Spleen (tissue), 11 donors: ENCODE results near the gene LRP1B. TPM values are rescaled to one million over a fixed set of nuclear protein-coding genes. Genes with fewer than 3 reads are reported as not detected.

Experiments
- DNase-seq: peaks from one replicate; pipeline ENCODE4 v3.0.0-alpha.2; 2020
- H3K27ac ChIP-seq, 8 donors: fragments of 200-600 bp; sonication (generic) in 7 of 8; 1 replicate in 4 of 8; 2 replicates in 4 of 8; pipeline versions ENCODE4 v1.5.0 to v1.8.0; 2016 to 2021; ENCODE audit warnings: inconsistent platforms in 4 of 8, mild to moderate bottlenecking in 4 of 8, moderate library complexity in 1 of 8
- H3K27me3 ChIP-seq, 7 donors: fragments of 200-600 bp; sonication (generic) in 6 of 7; replicated peaks in 1 of 7; 1 replicate in 4 of 7; 2 replicates in 3 of 7; pipeline versions ENCODE4 v1.5.0 to v1.8.0; 2016 to 2021; ENCODE audit warnings: inconsistent platforms in 3 of 7, mild to moderate bottlenecking in 1 of 7
- H3K36me3 ChIP-seq, 6 donors: fragments of 200-600 bp; sonication (generic) in 5 of 6; 1 replicate in 4 of 6; 2 replicates in 2 of 6; pipeline versions ENCODE4 v1.5.0 to v1.8.0; 2016 to 2021; ENCODE audit warnings: inconsistent platforms in 2 of 6
- H3K4me1 ChIP-seq, 6 donors: fragments of 200-600 bp; sonication (generic) in 5 of 6; 1 replicate in 3 of 6; 2 replicates in 3 of 6; pipeline versions ENCODE4 v1.5.0 to v1.8.0; 2016 to 2021; ENCODE audit warnings: inconsistent platforms in 3 of 6
- H3K4me3 ChIP-seq, 8 donors: fragments of 200-600 bp; sonication (generic) in 7 of 8; 1 replicate in 4 of 8; 2 replicates in 4 of 8; pipeline versions ENCODE4 v1.5.0 to v1.8.0; 2016 to 2021; ENCODE audit warnings: inconsistent platforms in 4 of 8, mild to moderate bottlenecking in 4 of 8, moderate library complexity in 2 of 8
- H3K9me3 ChIP-seq, 8 donors: fragments of 200-600 bp; sonication (generic) in 7 of 8; 1 replicate in 4 of 8; 2 replicates in 4 of 8; pipeline versions ENCODE4 v1.5.0 to v1.8.0; 2016 to 2021; ENCODE audit warnings: inconsistent platforms in 4 of 8
- CTCF ChIP-seq, 11 experiments: fragments of 200-600 bp in 7 of 11; fragments of 450-650 bp in 4 of 11; sonication (generic) in 4 of 11; IDR thresholded peaks in 8 of 11; conservative IDR thresholded peaks in 3 of 11; 1 replicate in 7 of 11; 2 replicates in 4 of 11; pipeline versions ENCODE4 v1.4.0 to v1.8.0; 2016 to 2021; ENCODE audit warnings: antibody characterized with exemption in 11 of 11, inconsistent platforms in 4 of 11, mild to moderate bottlenecking in 1 of 11
- POLR2A ChIP-seq, 3 donors: fragments of 450-650 bp; IDR thresholded peaks; one replicate each; pipeline ENCODE4 v1.5.1; 2017; ENCODE audit warnings: antibody characterized with exemption in 3 of 3, mild to moderate bottlenecking in 1 of 3
- POLR2AphosphoS5 ChIP-seq, 3 donors: sonication (generic); formaldehyde crosslinking; IDR thresholded peaks; one replicate each; pipeline ENCODE4 v1.5.1; 2017; ENCODE audit warnings: antibody characterized with exemption in 3 of 3
- WGBS, 5 donors: extraction: QIAGEN DNeasy Blood & Tissue Kit in 3 of 5; methylation state at CpG; one replicate each; pipeline versions ENCODE4 v1.1.5 to v1.1.7; 2013 to 2018; 5-methylcytosine and 5-hydroxymethylcytosine counted together
- intact Hi-C: fragments of 100-400 bp; cut with DNase I; formaldehyde crosslinking; loops from one replicate; pipeline ENCODE4 v1.15.0; 2023; ENCODE audit warnings: low total_unique reads
- polyA plus RNA-seq, 3 donors: library from polyadenylated mRNA; stranded (reverse); fragments of 200-250 nt; gene quantifications; one replicate each; pipeline ENCODE4 v1.2.1, GENCODE V29; 2013
- total RNA-seq, 7 donors: library from RNA; depleted of rRNA in 3 of 7; stranded (reverse); fragments of >200 nt in 3 of 7; fragmentation: NEBNext Ultra II Directional in 4 of 7; extraction: Animal tissue kit (Norgen Biotek cat#: 25700) in 4 of 7; gene quantifications; one replicate each; pipeline versions ENCODE4 v1.1.0 to v1.2.1, GENCODE V29; 2016 to 2021
- donor health status: healthy with polysubstance abuse.
- donor health status: DM: no; HTN: no; CAD: no; lungs with moderate emphysema.
- donor health status: DM: no; HTN: no; CAD: no.
- donor health status: Bipolar disorder and iron deficiency.
- donor health status: healthy.
- donor health status: DM: no; HTN: no; CAD: no.
- donor health status: DM: yes; HTN: yes; CAD: no.

LRP1B gene
- total and polyA plus RNA-seq, 10 donors = 0.02 to 0.85 (median 0.08) TPM; not detected in 2

GRCh38 chr2:140947236-140947635, 1183.6 kb downstream of the LRP1B start:
- 69 to 82% (median 74%) methylated on average over 4 of the region's 4 CpGs for WGBS, 5 donors
- Histone ChIP-seq H3K4me1 (no peaks in the 10 kb centered on the region), H3K4me3 (no peak overlapping the region), H3K27me3 (no peaks in the 10 kb centered on the region), H3K9me3 (no peaks in the 10 kb centered on the region), H3K36me3 (no peaks in the 10 kb centered on the region), H3K27ac (no peak overlapping the region)
- no peak for TF ChIP-seq CTCF (IDR thresholded peaks at IDR 0.05 in 8 of 11, conservative IDR thresholded peaks at IDR 0.05 in 3 of 11)
- TF ChIP-seq POLR2AphosphoS5 (IDR thresholded peaks at IDR 0.05) = no peak
- no peak for TF ChIP-seq POLR2A (IDR thresholded peaks at IDR 0.05)
- no peak for DNase-seq
- intact Hi-C loops = no loop called here

GRCh38 chr2:140943867-140944266, 1186.9 kb downstream of the LRP1B start:
- Histone ChIP-seq H3K4me3 (no peak overlapping the region), H3K4me1 (no peaks in the 10 kb centered on the region), H3K27me3 (no peaks in the 10 kb centered on the region), H3K9me3 (no peaks in the 10 kb centered on the region), H3K27ac (no peak overlapping the region), H3K36me3 (no peaks in the 10 kb centered on the region)
- no peak for DNase-seq
- no peak for TF ChIP-seq POLR2A (IDR thresholded peaks at IDR 0.05)
- TF ChIP-seq CTCF (IDR thresholded peaks at IDR 0.05 in 8 of 11, conservative IDR thresholded peaks at IDR 0.05 in 3 of 11) = no peak
- intact Hi-C loops = no loop called here

- WGBS, 5 donors = 66 to 81% (median 81%) methylated on average over 2 of the region's 2 CpGs
- no peaks in the 10 kb centered on the region for H3K9me3 ChIP-seq
- intact Hi-C loops = no loop called here
- TF ChIP-seq POLR2A (IDR thresholded peaks at IDR 0.05) = no peak
- no peak for TF ChIP-seq POLR2AphosphoS5 (IDR thresholded peaks at IDR 0.05)
- TF ChIP-seq CTCF (IDR thresholded peaks at IDR 0.05 in 8 of 11, conservative IDR thresholded peaks at IDR 0.05 in 3 of 11) = no peak
- H3K4me3 ChIP-seq = no peak overlapping the region
- no peaks in the 10 kb centered on the region for H3K27me3 ChIP-seq
- no peak overlapping the region for H3K27ac ChIP-seq
- no peaks in the 10 kb centered on the region for H3K4me1 ChIP-seq
- no peaks in the 10 kb centered on the region for H3K36me3 ChIP-seq
- DNase-seq = no peak
Measured at GRCh38 chr2:140942284-140942683, 1188.5 kb downstream of the LRP1B start.

GRCh38 chr2:140929849-140930248, 1201.0 kb downstream of the LRP1B start:
- Histone ChIP-seq H3K36me3 (no peaks in the 10 kb centered on the region), H3K9me3 (peaks cover 0 to 7% (median 0%) of the 10 kb centered on the region in 8 donors), H3K4me3 (no peak overlapping the region), H3K27me3 (no peaks in the 10 kb centered on the region), H3K4me1 (no peaks in the 10 kb centered on the region), H3K27ac (no peak overlapping the region)
- WGBS, 5 donors = 70 to 83% (median 74%) methylated on average over 5 of the region's 5 CpGs
- no peak for TF ChIP-seq POLR2A (IDR thresholded peaks at IDR 0.05)
- no peak for TF ChIP-seq CTCF (IDR thresholded peaks at IDR 0.05 in 8 of 11, conservative IDR thresholded peaks at IDR 0.05 in 3 of 11)
- no peak for TF ChIP-seq POLR2AphosphoS5 (IDR thresholded peaks at IDR 0.05)
- no peak for DNase-seq
- intact Hi-C loops = no loop called here
